RWPE1 (cell line): Measurements from ENCODE around the gene NEB.
"Not testable (repeated sequence)": the region's sequence is repeated elsewhere in the genome, so short reads cannot be mapped to it uniquely, and the experiment has no call there.

Experiments
- CTCF ChIA-PET: fragments of 350-600 bp; sonication (Branson Sonifier 250); formaldehyde crosslinking; extraction: SDS; loops from one replicate; lab custom pipeline; 2021; lab: Yijun Ruan, JAX
- POLR2A ChIA-PET: fragments of 400-600 bp; formaldehyde crosslinking; extraction: SDS; loops from one replicate; lab custom pipeline; 2020; ENCODE audit warnings: antibody characterized with exemption; ENCODE audit not compliant: low non-redundant PET; lab: Yijun Ruan, JAX
- DNase-seq: peaks from one replicate; pipeline ENCODE4 v3.0.0; 2012; ENCODE audit warnings: low spot score
- H3K27ac ChIP-seq: fragments of 450-650 bp; 2 replicates; pipeline ENCODE4 v1.5.1; 2017
- CTCF ChIP-seq: fragments of 450-650 bp; conservative IDR thresholded peaks from 2 replicates; pipeline ENCODE4 v1.5.1; 2017; ENCODE audit warnings: low read depth, mild to moderate bottlenecking

Gene NEB

GRCh38 chr2:151754253-151754897 lies 20.1 kb upstream of the NEB start:
- DNase-seq = no peak
- no peak for TF ChIP-seq CTCF
- H3K27ac ChIP-seq = no peak overlapping the region
- ChIA-PET CTCF (no interaction called here), POLR2A (no interaction called here)

GRCh38 chr2:151753540-151753939 lies 19.3 kb upstream of the NEB start:
- TF ChIP-seq CTCF = no peak
- ChIA-PET POLR2A (no interaction called here), CTCF (no interaction called here)

GRCh38 chr2:151745261-151745660 lies 11.0 kb upstream of the NEB start:
- H3K27ac ChIP-seq, DNase-seq, POLR2A ChIA-PET, CTCF ChIA-PET: not testable (repeated sequence)

More at GRCh38 chr2:151753540-151753939, 19.3 kb upstream of the NEB start:
- H3K27ac ChIP-seq = no peak overlapping the region
- no peak for DNase-seq

GRCh38 chr2:151730262-151730975 lies 3.9 kb downstream of the NEB start:
- H3K27ac ChIP-seq = no peak overlapping the region
- CTCF ChIA-PET = no interaction called here
- TF ChIP-seq CTCF = no peak
- POLR2A ChIA-PET = no interaction called here
- peak; percentile 16 for DNase-seq

- no peak for DNase-seq
- ChIA-PET POLR2A (no interaction called here), CTCF (no interaction called here)
- TF ChIP-seq CTCF = no peak
- H3K27ac ChIP-seq = no peak overlapping the region
Measured at GRCh38 chr2:151729837-151730236, 4.4 kb downstream of the NEB start.

- TF ChIP-seq CTCF = no peak
- CTCF ChIA-PET = no interaction called here
Measured at GRCh38 chr2:151729415-151729811, 4.9 kb downstream of the NEB start.

DNA sequence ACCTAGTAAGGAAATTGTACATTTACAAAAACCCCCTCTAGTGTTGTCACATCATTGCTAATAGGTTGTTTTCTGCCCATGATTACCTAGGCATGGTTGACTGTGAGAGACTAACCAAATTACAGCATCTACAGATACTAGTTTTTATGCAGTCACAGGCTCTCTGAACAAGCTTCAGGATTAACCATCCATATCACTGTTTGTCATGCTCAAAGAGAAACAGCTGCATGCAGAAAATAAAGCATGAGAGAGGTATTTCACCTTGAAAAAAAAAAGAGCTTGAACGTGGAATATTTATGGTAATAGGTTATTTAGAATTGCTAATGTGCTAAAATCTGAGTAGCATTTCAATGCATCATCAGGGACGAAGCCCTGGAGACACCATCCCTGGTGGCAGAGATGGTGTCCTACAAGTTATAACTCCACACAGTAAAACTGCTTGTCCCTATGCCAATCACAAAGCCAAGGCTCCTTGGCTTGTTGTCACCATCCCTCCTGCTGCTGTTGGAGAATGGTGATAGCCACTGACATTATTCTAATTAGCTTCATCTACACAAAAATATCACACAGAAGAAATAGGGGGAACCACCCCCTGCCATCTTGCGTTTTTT lies 5.4 kb downstream of the NEB start:
- no peak for TF ChIP-seq CTCF
- H3K27ac ChIP-seq = no peak overlapping the region
- CTCF ChIA-PET = interaction anchor here (0.7 kb wide), 1 partner anchor 15 kb away, joined by 3 read pairs; no protein-coding TSS in a partner anchor
- no peak for DNase-seq
- POLR2A ChIA-PET = no interaction called here

More at GRCh38 chr2:151729415-151729811, 4.9 kb downstream of the NEB start:
- no peak for DNase-seq
- POLR2A ChIA-PET = no interaction called here
- H3K27ac ChIP-seq = no peak overlapping the region
